ENCODE measurements around the gene LRRC4.

Gene LRRC4

DNA sequence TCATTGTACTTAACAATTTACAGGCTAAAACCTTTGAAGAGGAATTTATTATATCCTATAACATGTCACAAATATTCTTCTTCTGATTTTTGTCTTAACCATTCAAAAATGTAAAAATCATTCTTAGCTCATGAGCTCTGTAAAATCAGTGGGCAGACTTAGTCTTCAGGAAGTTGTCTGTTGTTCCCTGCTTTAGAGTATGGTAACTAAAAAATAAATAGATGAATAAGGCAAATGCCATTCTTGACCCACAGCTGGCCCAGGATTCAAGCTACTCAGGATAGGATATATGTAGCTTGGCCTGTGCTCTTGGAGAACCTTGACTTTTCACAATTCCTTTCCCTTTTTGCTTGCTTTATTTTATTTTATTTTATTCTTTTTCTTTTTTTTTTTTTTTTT is 51.5 kb downstream of the LRRC4 start:
- H3K36me3 Mint-ChIP-seq (ENCODE audit: low read depth), result peaks cover 36% of the 10 kb centered on the region
- H3K4me3 Mint-ChIP-seq, result no peak overlapping the region
- no peak overlapping the region for H3K27ac Mint-ChIP-seq
- H3K9me3 Mint-ChIP-seq, result peaks cover 22% of the 10 kb centered on the region
- no peak for DNase-seq (ENCODE audit: low spot score)
- H3K4me1 Mint-ChIP-seq (ENCODE audit: low read depth), result peaks cover 19% of the 10 kb centered on the region
- no peaks in the 10 kb centered on the region for H3K27me3 Mint-ChIP-seq (ENCODE audit: low read depth)

DNA sequence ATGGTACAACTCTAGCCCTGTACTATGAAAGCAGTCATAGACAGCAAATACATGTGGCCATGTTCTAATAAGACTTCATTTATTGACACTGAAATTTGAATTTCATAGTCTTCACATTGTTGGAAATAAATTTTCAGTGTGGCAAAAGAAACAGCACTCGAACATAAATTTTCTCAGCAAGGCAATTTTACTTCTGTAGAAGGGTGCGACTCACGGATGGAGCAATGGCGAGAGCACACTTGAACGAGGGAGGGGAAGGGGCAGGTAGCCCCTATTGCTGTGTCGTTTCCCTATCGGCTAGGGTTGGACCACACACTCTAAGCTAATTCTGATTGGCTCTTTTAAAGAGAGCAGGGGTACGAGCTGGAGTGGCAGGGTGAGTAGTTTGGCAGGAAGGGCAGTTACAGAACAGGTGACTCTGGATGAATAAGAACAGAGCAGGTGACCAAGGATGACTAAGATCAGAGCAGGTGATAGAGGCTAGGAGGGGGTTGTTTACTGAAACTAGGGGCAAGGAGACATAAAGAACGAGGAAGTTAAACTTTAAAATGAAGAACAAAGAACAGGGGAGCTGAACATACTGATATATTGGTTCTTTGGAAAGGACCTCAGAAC is 52.0 kb downstream of the LRRC4 start:
- peaks cover 22% of the 10 kb centered on the region for H3K9me3 Mint-ChIP-seq
- H3K4me1 Mint-ChIP-seq (ENCODE audit: low read depth), result peaks cover 19% of the 10 kb centered on the region
- DNase-seq (ENCODE audit: low spot score), result no peak
- no peak overlapping the region for H3K27ac Mint-ChIP-seq
- H3K27me3 Mint-ChIP-seq (ENCODE audit: low read depth), result no peaks in the 10 kb centered on the region
- H3K36me3 Mint-ChIP-seq (ENCODE audit: low read depth), result peaks cover 37% of the 10 kb centered on the region
- no peak overlapping the region for H3K4me3 Mint-ChIP-seq

- H3K36me3 Mint-ChIP-seq (ENCODE audit: low read depth), result peaks cover 37% of the 10 kb centered on the region
- no peak for DNase-seq (ENCODE audit: low spot score)
- H3K4me3 Mint-ChIP-seq, result no peak overlapping the region
- H3K4me1 Mint-ChIP-seq (ENCODE audit: low read depth), result peaks cover 15% of the 10 kb centered on the region
- peaks cover 22% of the 10 kb centered on the region for H3K9me3 Mint-ChIP-seq
- H3K27me3 Mint-ChIP-seq (ENCODE audit: low read depth), result no peaks in the 10 kb centered on the region
- H3K27ac Mint-ChIP-seq, result no peak overlapping the region
Measured at GRCh38 chr7:127978421-127978820, 52.8 kb downstream of the LRRC4 start.

All from T-helper 2 cell treated with Interferon-gamma antibody and Interleukin-4, amounts not matched to agents 5 μg/mL and 100 μg/mL, for 36 hours (primary cell).